GM12875 (cell line): ENCODE data around the gene REXO5.

Source experiments
- H3K4me3 ChIP-seq: one replicate; pipeline ENCODE4 v1.5.1; 2011; ENCODE audit warnings: low read depth, low read length, control low read depth
- TF ChIP-seq, protein P1 (sequence below): IDR thresholded peaks from 2 replicates; pipeline ENCODE4 v1.5.1; 2011; ENCODE audit warnings: low read depth, mild to moderate bottlenecking, control low read depth, inconsistent platforms, low read length, moderate library complexity, borderline replicate concordance; ENCODE audit not compliant: insufficient read depth

Gene REXO5

DNA sequence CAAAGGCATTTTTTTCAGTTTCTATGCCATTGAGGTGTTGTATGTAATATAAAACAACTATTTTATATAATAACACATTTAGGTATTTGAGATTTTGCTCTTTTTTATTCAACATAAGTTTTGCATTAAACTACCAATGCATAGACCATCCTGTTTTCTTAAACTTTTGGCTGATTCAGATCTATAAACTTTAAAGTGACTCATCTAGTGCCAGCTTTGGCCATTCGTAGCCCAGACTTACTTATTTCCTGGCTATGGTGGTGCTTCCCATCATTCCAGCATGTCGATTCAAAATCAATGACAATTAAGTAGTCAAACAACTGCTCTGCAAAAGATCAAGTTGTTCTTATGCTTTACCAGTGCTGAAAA, 3.2 kb upstream of the REXO5 start:
- TF ChIP-seq, protein P1, sequence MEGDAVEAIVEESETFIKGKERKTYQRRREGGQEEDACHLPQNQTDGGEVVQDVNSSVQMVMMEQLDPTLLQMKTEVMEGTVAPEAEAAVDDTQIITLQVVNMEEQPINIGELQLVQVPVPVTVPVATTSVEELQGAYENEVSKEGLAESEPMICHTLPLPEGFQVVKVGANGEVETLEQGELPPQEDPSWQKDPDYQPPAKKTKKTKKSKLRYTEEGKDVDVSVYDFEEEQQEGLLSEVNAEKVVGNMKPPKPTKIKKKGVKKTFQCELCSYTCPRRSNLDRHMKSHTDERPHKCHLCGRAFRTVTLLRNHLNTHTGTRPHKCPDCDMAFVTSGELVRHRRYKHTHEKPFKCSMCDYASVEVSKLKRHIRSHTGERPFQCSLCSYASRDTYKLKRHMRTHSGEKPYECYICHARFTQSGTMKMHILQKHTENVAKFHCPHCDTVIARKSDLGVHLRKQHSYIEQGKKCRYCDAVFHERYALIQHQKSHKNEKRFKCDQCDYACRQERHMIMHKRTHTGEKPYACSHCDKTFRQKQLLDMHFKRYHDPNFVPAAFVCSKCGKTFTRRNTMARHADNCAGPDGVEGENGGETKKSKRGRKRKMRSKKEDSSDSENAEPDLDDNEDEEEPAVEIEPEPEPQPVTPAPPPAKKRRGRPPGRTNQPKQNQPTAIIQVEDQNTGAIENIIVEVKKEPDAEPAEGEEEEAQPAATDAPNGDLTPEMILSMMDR = no peak

DNA sequence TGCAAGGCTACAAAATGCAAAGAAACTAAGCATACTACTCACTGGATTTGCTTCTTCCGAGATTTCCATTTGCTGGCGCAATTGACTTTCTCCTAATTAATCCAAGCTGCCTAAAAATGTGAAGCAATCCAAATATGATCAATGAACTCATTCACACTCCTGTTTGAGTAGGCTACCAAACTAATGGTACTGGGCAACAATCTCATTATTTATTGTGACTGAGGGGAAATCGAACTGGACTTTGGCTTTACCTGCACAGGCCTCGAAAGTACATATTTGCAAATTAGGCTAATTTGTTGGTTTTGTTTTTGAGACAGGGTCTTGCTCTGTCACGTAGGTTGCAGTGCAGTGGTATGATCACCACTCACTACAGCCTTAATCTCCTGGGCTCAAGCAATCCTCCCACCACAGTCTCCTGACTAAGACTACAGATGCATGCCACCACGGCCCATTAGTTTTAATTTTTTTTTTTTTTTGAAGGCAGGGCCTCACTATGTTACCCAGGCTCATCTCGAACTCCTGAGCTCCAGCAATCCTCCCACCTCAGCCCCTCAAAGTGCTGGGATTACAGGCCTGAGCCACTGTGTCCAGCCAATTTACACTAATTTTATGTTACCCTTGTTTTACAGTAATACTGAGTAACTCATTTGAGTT, 2.6 kb upstream of the REXO5 start:
- H3K4me3 ChIP-seq = no peak overlapping the region
- TF ChIP-seq, protein P1 = no peak

More for the DNA sequence above, 3.2 kb upstream of the REXO5 start:
- H3K4me3 ChIP-seq = no peak overlapping the region

DNA sequence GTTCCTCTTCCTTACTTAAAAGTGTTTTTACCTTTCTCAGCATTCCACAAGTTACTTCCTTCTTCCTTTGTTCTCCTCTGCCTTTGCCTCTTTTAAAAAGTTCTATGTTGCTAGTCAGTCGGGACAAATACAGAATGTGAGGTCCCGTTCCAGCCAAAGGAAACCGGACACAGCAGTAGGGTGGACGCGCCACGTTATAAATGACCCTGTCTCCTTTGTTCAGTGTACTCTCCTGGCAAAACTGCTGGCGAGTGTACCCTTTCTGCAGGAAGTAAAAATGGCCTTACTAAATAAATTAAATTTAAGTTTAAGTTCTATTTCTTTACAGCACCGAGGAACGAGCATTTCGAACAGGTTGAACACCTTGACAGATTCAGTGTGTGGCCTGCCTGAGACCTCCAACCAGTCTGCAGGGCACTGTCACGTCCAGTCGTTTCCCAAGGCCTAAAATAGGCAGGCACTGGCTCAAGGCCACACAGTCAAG, 601 bp upstream of the REXO5 start:
- peak overlapping the region; percentile 58 for H3K4me3 ChIP-seq

DNA sequence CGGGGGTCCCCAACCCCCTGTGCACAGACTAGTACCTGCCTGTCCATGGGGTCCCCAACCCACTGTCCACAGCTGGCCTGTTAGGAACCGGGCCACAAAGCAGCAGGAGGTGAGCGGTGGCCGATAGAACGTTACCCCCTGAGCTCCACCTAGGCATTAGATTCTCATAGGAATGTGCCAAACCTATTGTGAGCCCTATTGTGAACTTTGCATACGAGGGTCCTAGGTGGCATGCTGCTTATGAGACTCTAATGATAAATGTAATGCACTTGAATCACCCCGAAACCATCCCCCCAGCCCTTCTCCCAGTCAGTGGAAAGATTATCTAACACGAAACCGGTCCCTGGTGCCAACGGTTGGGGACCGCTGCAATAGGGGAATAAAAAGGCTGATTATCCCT, 1.5 kb downstream of the REXO5 start:
- no peak overlapping the region for H3K4me3 ChIP-seq
- TF ChIP-seq, protein P1 = no peak

DNA sequence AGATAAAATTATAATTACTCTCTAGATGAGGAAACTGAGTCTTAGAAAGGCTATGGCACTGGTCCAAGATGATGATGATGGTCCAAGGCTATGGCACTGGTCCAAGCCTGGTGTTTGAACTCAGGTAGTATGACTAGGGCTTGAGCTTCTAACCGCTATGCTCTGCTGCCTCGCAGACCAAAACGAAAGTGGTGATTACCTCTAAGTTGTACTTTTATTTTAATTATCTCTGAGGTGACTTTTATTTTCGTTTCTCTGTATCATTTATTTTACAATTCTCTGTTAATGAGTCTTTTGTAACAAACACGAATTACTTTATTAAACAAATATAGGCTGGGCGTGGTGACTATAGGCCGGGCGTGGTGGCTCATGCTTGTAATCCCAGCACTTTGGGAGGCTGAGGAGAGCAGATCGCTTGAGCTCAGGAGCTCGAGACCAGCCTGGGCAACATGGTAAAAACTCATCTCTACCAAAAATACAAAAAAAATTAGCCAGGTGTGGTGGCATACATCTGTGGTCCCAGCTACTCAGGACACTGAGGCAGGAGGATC, 5.6 kb downstream of the REXO5 start:
- TF ChIP-seq, protein P1 = no peak
- no peak overlapping the region for H3K4me3 ChIP-seq

DNA sequence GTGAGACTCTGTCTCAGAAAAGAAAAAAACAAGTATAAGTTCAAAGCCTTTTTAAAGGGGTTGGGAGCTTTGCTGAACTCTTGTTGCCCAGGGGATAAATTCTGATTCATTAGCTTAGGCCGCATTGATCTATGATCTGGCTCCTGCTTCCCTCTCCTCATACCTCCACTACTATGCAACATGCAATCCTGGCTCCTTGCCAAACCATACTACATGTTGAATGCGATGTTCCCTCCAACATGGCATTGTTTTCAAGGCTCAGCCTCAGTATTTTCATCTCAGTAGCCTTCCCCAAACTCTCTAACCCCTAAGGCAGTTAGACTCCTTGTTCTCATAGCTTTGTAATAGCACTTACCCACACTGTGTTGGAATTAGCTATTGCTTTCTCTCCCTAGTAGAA, 6.2 kb downstream of the REXO5 start:
- no peak overlapping the region for H3K4me3 ChIP-seq
- TF ChIP-seq, protein P1 = no peak

DNA sequence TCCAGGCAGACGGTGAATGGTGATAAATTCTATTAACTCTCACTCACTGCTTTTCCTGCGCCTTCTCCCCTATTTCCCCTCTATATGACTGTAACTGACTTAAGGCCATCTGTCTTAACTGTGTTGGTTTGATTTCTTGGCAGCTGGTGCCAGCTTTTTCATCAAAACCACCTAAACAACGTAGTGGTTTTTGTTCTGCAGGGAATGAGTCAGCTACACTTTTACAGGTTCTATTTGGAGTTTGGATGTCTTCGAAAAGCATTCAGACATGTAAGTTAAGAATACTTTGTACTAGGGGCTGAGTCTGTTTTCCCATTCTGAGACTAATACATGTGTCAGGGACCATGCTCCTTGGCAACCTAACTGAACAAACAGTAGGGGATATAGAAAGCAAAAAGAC, 8.5 kb downstream of the REXO5 start:
- H3K4me3 ChIP-seq = no peak overlapping the region
- TF ChIP-seq, protein P1 = no peak
